HG03521 (cell line): Measurements from ENCODE around the gene PGF.

Source experiments
- ATAC-seq: cut with Tn5 transposase; IDR thresholded peaks from one replicate; pipeline ENCODE4 v1.9.1; 2021; ENCODE audit warnings: mild to moderate bottlenecking, moderate library complexity; ENCODE audit not compliant: unreplicated experiment

Gene PGF

GRCh38 chr14:74979029-74979428, 23.6 kb upstream of the PGF start:
- no peak for ATAC-seq

- ATAC-seq: no peak
Observed at GRCh38 chr14:74978416-74978947, 23.1 kb upstream of the PGF start.

- no peak for ATAC-seq
Observed at GRCh38 chr14:74977901-74978385, 22.5 kb upstream of the PGF start.

- no peak for ATAC-seq
Observed at GRCh38 chr14:74977164-74977900, 21.9 kb upstream of the PGF start.

- ATAC-seq: no peak
Observed at GRCh38 chr14:74976264-74977113, 21.1 kb upstream of the PGF start.

- ATAC-seq: no peak
Observed at GRCh38 chr14:74975059-74975810, 19.8 kb upstream of the PGF start.

- no peak for ATAC-seq
Observed at GRCh38 chr14:74974364-74975058, 19.1 kb upstream of the PGF start.

- no peak for ATAC-seq
Observed at GRCh38 chr14:74973905-74974363, 18.5 kb upstream of the PGF start.

- no peak for ATAC-seq
Observed at GRCh38 chr14:74973003-74973653, 17.7 kb upstream of the PGF start.

- ATAC-seq: no peak
Observed at GRCh38 chr14:74968811-74969210, 13.4 kb upstream of the PGF start.

GRCh38 chr14:74965486-74966153, 10.2 kb upstream of the PGF start:
- ATAC-seq: no peak

GRCh38 chr14:74964787-74965485, 9.5 kb upstream of the PGF start:
- ATAC-seq: no peak

GRCh38 chr14:74963705-74964271, 8.4 kb upstream of the PGF start:
- no peak for ATAC-seq

- no peak for ATAC-seq
Observed at GRCh38 chr14:74963178-74963704, 7.8 kb upstream of the PGF start.

- ATAC-seq: no peak
Observed at GRCh38 chr14:74962493-74962892, 7.1 kb upstream of the PGF start.

GRCh38 chr14:74962046-74962445, 6.6 kb upstream of the PGF start:
- ATAC-seq: no peak

- no peak for ATAC-seq
Observed at GRCh38 chr14:74961238-74961911, 6.0 kb upstream of the PGF start.

- ATAC-seq: no peak
Observed at GRCh38 chr14:74960736-74961135, 5.3 kb upstream of the PGF start.
